ENCODE results near the gene C6orf136.

Gene C6orf136

GRCh38 chr6:30619561-30619960 lies 27.4 kb upstream of the C6orf136 start:
- CTCF ChIA-PET = interaction anchor here (2.2 to 2.4 kb wide), 2 partner anchors 21 to 103 kb away, joined by 7 to 12 read pairs; no protein-coding TSS in a partner anchor
- no peak overlapping the region for H3K4me3 ChIP-seq (ENCODE audit: control insufficient read depth in 1 of 7, extremely low read depth in 1 of 7, insufficient read depth in 4 of 7, low read depth in 2 of 7, low read length in 6 of 7)
- peak overlapping the region in 1 of 2 experiments; percentile 19 for H3K27ac ChIP-seq (ENCODE audit: insufficient read depth in 1 of 2, low read depth in 1 of 2, low read length in 2 of 2, poor library complexity in 1 of 2, severe bottlenecking in 2 of 2)
- peaks cover 2 to 49% (median 38%) of the 10 kb centered on the region in 4 experiments for H3K36me3 ChIP-seq (ENCODE audit: control insufficient read depth in 4 of 4, insufficient read depth in 4 of 4, low read length in 3 of 4)
- DNase-seq = no peak
- 97% methylated on average over 6 of the region's 11 CpGs for WGBS (ENCODE audit: insufficient coverage)
- POLR2A ChIA-PET = interaction anchor here (0.6 kb wide), 1 partner anchor 12 kb away, joined by 3 read pairs; no protein-coding TSS in a partner anchor
- no peaks in the 10 kb centered on the region for H3K9me3 ChIP-seq (ENCODE audit: control extremely low read depth in 1 of 5, control insufficient read depth in 4 of 5, insufficient read depth in 2 of 5, low read depth in 1 of 5, low read length in 4 of 5)
- peaks cover 6 to 20% (median 13%) of the 10 kb centered on the region in 4 experiments for H3K4me1 ChIP-seq (ENCODE audit: control extremely low read depth in 1 of 4, control insufficient read depth in 4 of 4, insufficient read depth in 4 of 4, low read length in 3 of 4)
- H3K27me3 ChIP-seq (replicated peaks in 2 of 5; ENCODE audit: control insufficient read depth in 4 of 5, insufficient read depth in 5 of 5, low read length in 4 of 5) = no peaks in the 10 kb centered on the region

- WGBS (ENCODE audit: insufficient coverage) = 96% methylated on average over 6 of the region's 8 CpGs
- Histone ChIP-seq H3K36me3 (ENCODE audit: control insufficient read depth in 4 of 4, insufficient read depth in 4 of 4, low read length in 3 of 4) (peaks cover 8 to 67% (median 41%) of the 10 kb centered on the region in 4 experiments), H3K27ac (ENCODE audit: insufficient read depth in 1 of 2, low read depth in 1 of 2, low read length in 2 of 2, poor library complexity in 1 of 2, severe bottlenecking in 2 of 2) (peak overlapping the region in 1 of 2 experiments; percentile 86), H3K4me3 (ENCODE audit: control insufficient read depth in 1 of 7, extremely low read depth in 1 of 7, insufficient read depth in 4 of 7, low read depth in 2 of 7, low read length in 6 of 7) (no peak overlapping the region), H3K4me1 (ENCODE audit: control extremely low read depth in 1 of 4, control insufficient read depth in 4 of 4, insufficient read depth in 4 of 4, low read length in 3 of 4) (peaks cover 4 to 15% (median 14%) of the 10 kb centered on the region in 4 experiments), H3K9me3 (ENCODE audit: control extremely low read depth in 1 of 5, control insufficient read depth in 4 of 5, insufficient read depth in 2 of 5, low read depth in 1 of 5, low read length in 4 of 5) (no peaks in the 10 kb centered on the region), H3K27me3 (replicated peaks in 2 of 5; ENCODE audit: control insufficient read depth in 4 of 5, insufficient read depth in 5 of 5, low read length in 4 of 5) (no peaks in the 10 kb centered on the region)
- no peak for DNase-seq
- POLR2A ChIA-PET = interaction anchor here (1.8 to 1.9 kb wide), 2 partner anchors 10 to 13 kb away, joined by 4 to 7 read pairs; no protein-coding TSS in a partner anchor
- CTCF ChIA-PET = interaction anchor here (0.8 to 11.0 kb wide), 10 partner anchors 7 to 105 kb away, joined by 3 to 97 read pairs (median 6); partner anchors contain the start of genes C6orf136, DHX16 and MRPS18B
These were observed 21.4 kb upstream of the C6orf136 start for GRCh38 chr6:30625511-30625910.

DNA sequence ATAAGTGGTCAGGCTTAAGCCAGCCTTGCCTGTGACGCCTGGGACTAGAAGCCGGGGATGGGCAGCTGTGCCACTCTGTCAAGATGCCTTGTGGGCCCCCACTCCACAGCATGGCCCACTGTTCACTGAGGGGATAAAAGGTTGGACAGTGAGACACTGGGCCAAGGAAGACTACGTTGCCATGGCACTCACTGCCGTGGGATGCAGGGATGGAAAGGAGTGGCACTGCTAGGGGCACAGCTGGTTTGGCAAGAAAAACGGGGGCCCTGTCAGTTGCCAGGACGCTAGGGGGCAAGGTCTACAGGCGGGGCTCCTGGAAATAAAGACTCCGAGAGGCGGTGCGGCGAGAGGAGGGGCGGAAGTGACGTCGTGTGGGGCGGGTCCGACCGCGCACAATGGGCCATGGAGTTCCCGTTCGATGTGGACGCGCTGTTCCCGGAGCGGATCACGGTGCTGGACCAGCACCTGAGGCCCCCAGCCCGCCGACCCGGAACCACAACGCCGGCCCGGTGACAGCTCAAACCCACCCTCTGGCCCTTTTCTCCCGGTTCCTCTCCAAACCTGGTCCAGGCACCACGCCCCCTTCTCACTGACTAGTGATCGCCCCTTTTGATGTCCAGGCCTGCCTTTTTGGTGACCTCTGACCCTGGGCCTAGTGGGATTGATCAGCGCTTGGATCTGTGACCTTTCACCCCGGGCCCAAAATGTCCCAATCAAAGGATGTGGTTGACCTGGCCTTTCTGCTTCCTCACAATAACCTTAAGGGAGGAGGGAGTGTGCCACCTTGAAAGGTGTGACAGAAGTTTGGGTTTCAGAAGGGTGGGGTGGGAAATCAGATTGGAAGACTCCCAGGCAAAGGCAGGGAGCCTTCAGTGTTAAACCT lies 20.2 kb upstream of the C6orf136 start, which contains the start of gene ATAT1:
ATAT1 (plus strand) TSS at position 391 of the 883 bp plus-strand sequence.
- DNase-seq = peak; percentile 89 to 92 (median 91)
- peak within 1 kb of the TSS; percentile 62 to 95 (median 78) for H3K4me3 ChIP-seq (ENCODE audit: control insufficient read depth in 1 of 7, extremely low read depth in 1 of 7, insufficient read depth in 4 of 7, low read depth in 2 of 7, low read length in 6 of 7)
- ChIA-PET POLR2A (interaction anchor here (0.6 to 1.9 kb wide), 5 partner anchors 9 to 104 kb away, joined by 3 to 19 read pairs (median 4); partner anchors contain the start of genes MRPS18B and PPP1R10), CTCF (interaction anchor here (0.7 to 11.0 kb wide), 15 partner anchors 9 to 104 kb away, joined by 3 to 97 read pairs (median 4); partner anchors contain the start of genes C6orf136, DHX16 and MRPS18B)
- H3K27me3 ChIP-seq (replicated peaks in 2 of 5; ENCODE audit: control insufficient read depth in 4 of 5, insufficient read depth in 5 of 5, low read length in 4 of 5) = no peaks in the 10 kb centered on the region
- no peaks in the 10 kb centered on the region for H3K9me3 ChIP-seq (ENCODE audit: control extremely low read depth in 1 of 5, control insufficient read depth in 4 of 5, insufficient read depth in 2 of 5, low read depth in 1 of 5, low read length in 4 of 5)
- 0% methylated on average over 33 of the region's 36 CpGs for WGBS (ENCODE audit: insufficient coverage)
- peaks cover 4 to 15% (median 14%) of the 10 kb centered on the region in 4 experiments for H3K4me1 ChIP-seq (ENCODE audit: control extremely low read depth in 1 of 4, control insufficient read depth in 4 of 4, insufficient read depth in 4 of 4, low read length in 3 of 4)
- peaks cover 8 to 67% (median 39%) of the 10 kb centered on the region in 4 experiments for H3K36me3 ChIP-seq (ENCODE audit: control insufficient read depth in 4 of 4, insufficient read depth in 4 of 4, low read length in 3 of 4)
- H3K27ac ChIP-seq (ENCODE audit: insufficient read depth in 1 of 2, low read depth in 1 of 2, low read length in 2 of 2, poor library complexity in 1 of 2, severe bottlenecking in 2 of 2) = peak within 1 kb of the TSS; percentile 86 to 87

DNA sequence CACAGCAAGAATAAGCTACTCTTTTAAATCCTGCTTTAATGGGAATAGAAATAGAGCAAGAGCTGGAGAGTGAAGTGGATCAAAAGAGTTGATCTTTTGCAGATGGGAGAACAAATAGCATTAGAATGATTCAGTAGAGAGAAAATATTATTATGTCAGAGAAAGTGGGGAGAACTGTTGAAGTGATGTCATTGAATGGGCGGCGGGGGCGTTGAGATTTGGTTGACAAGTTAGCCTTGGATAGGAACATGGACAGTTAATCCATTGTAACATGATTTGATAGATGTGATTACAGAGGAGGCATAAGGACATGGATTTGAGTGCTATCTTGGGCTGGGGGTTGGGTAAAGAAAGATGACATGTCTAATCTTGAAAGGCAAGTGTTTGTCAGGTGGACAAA lies 11.1 kb upstream of the C6orf136 start:
- no peak for DNase-seq
- Histone ChIP-seq H3K4me1 (ENCODE audit: control extremely low read depth in 1 of 4, control insufficient read depth in 4 of 4, insufficient read depth in 4 of 4, low read length in 3 of 4) (peaks cover 0 to 11% (median 8%) of the 10 kb centered on the region in 4 experiments), H3K36me3 (ENCODE audit: control insufficient read depth in 4 of 4, insufficient read depth in 4 of 4, low read length in 3 of 4) (peaks cover 5 to 26% (median 14%) of the 10 kb centered on the region in 4 experiments), H3K27me3 (replicated peaks in 2 of 5; ENCODE audit: control insufficient read depth in 4 of 5, insufficient read depth in 5 of 5, low read length in 4 of 5) (no peaks in the 10 kb centered on the region), H3K27ac (ENCODE audit: insufficient read depth in 1 of 2, low read depth in 1 of 2, low read length in 2 of 2, poor library complexity in 1 of 2, severe bottlenecking in 2 of 2) (no peak overlapping the region), H3K4me3 (ENCODE audit: control insufficient read depth in 1 of 7, extremely low read depth in 1 of 7, insufficient read depth in 4 of 7, low read depth in 2 of 7, low read length in 6 of 7) (no peak overlapping the region), H3K9me3 (ENCODE audit: control extremely low read depth in 1 of 5, control insufficient read depth in 4 of 5, insufficient read depth in 2 of 5, low read depth in 1 of 5, low read length in 4 of 5) (no peaks in the 10 kb centered on the region)
- WGBS (ENCODE audit: insufficient coverage) = 96% methylated on average over 3 of the region's 3 CpGs
- ChIA-PET CTCF (interaction anchor here (0.7 to 0.8 kb wide), 3 partner anchors 9 to 100 kb away, joined by 3 read pairs; partner anchors contain the start of gene ATAT1), POLR2A (interaction anchor here (0.7 kb wide), 1 partner anchor 95 kb away, joined by 3 read pairs; no protein-coding TSS in a partner anchor)

- no peak overlapping the region for H3K4me3 ChIP-seq (ENCODE audit: control insufficient read depth in 1 of 7, extremely low read depth in 1 of 7, insufficient read depth in 4 of 7, low read depth in 2 of 7, low read length in 6 of 7)
- H3K9me3 ChIP-seq (ENCODE audit: control extremely low read depth in 1 of 5, control insufficient read depth in 4 of 5, insufficient read depth in 2 of 5, low read depth in 1 of 5, low read length in 4 of 5) = no peaks in the 10 kb centered on the region
- WGBS (ENCODE audit: insufficient coverage) = 27% methylated on average over 4 of the region's 10 CpGs
- ChIA-PET POLR2A (interaction anchor here (1.0 kb wide), 1 partner anchor 25 kb away, joined by 7 read pairs; no protein-coding TSS in a partner anchor), CTCF (interaction anchor here (0.6 to 7.6 kb wide), 16 partner anchors 11 to 158 kb away, joined by 3 to 97 read pairs (median 5); partner anchors contain the start of genes ATAT1, DHX16 and MRPS18B)
- H3K4me1 ChIP-seq (ENCODE audit: control extremely low read depth in 1 of 4, control insufficient read depth in 4 of 4, insufficient read depth in 4 of 4, low read length in 3 of 4) = peaks cover 4 to 44% (median 34%) of the 10 kb centered on the region in 4 experiments
- peak in 2 of 3 donors; percentile 48 to 57 for DNase-seq
- H3K27me3 ChIP-seq (replicated peaks in 2 of 5; ENCODE audit: control insufficient read depth in 4 of 5, insufficient read depth in 5 of 5, low read length in 4 of 5) = no peaks in the 10 kb centered on the region
- H3K36me3 ChIP-seq (ENCODE audit: control insufficient read depth in 4 of 4, insufficient read depth in 4 of 4, low read length in 3 of 4) = peaks cover 4 to 37% (median 14%) of the 10 kb centered on the region in 4 experiments
- H3K27ac ChIP-seq (ENCODE audit: insufficient read depth in 1 of 2, low read depth in 1 of 2, low read length in 2 of 2, poor library complexity in 1 of 2, severe bottlenecking in 2 of 2) = no peak overlapping the region
These were observed 6.5 kb upstream of the C6orf136 start for GRCh38 chr6:30640481-30640880.

DNA sequence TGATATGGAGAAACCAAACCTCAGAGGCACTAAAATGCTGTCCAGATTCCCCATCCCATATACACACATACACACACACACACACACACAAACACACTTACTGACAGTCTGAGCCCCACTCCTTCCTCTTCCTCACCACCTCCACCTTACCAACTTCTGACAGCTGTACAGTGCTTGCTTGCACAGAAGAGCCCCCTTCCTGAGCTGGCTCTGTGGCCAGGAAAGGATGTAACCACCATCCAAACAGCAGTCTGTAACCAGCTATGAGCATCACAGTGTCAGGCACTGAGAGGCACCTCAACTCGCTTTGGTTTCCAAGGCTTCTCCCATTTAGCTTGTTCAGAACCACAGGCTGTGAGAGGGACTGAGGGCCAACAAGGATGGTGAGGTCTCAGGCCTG lies 5.9 kb upstream of the C6orf136 start:
- Histone ChIP-seq H3K4me1 (ENCODE audit: control extremely low read depth in 1 of 4, control insufficient read depth in 4 of 4, insufficient read depth in 4 of 4, low read length in 3 of 4) (peaks cover 4 to 49% (median 39%) of the 10 kb centered on the region in 4 experiments), H3K9me3 (ENCODE audit: control extremely low read depth in 1 of 5, control insufficient read depth in 4 of 5, insufficient read depth in 2 of 5, low read depth in 1 of 5, low read length in 4 of 5) (no peaks in the 10 kb centered on the region), H3K4me3 (ENCODE audit: control insufficient read depth in 1 of 7, extremely low read depth in 1 of 7, insufficient read depth in 4 of 7, low read depth in 2 of 7, low read length in 6 of 7) (peak overlapping the region in 1 of 7 experiments; percentile 8), H3K27ac (ENCODE audit: insufficient read depth in 1 of 2, low read depth in 1 of 2, low read length in 2 of 2, poor library complexity in 1 of 2, severe bottlenecking in 2 of 2) (no peak overlapping the region), H3K36me3 (ENCODE audit: control insufficient read depth in 4 of 4, insufficient read depth in 4 of 4, low read length in 3 of 4) (peaks cover 6 to 42% (median 13%) of the 10 kb centered on the region in 4 experiments), H3K27me3 (replicated peaks in 2 of 5; ENCODE audit: control insufficient read depth in 4 of 5, insufficient read depth in 5 of 5, low read length in 4 of 5) (no peaks in the 10 kb centered on the region)
- POLR2A ChIA-PET = interaction anchor here (0.5 to 1.0 kb wide), 3 partner anchors 24 to 507 kb away, joined by 3 to 7 read pairs (median 6); partner anchors contain the start of gene PPP1R10
- WGBS (ENCODE audit: insufficient coverage) = 0% methylated on average over 1 of the region's 1 CpG
- DNase-seq = peak in 2 of 3 donors; percentile 59 to 60
- CTCF ChIA-PET = interaction anchor here (0.7 to 7.6 kb wide), 15 partner anchors 10 to 159 kb away, joined by 3 to 97 read pairs (median 5); partner anchors contain the start of genes ATAT1, DHX16 and MRPS18B

Measured in common myeloid progenitor, CD34-positive (primary cell).